ENCODE measurements around the gene AGO3. TPM values are rescaled to one million over a fixed set of nuclear protein-coding genes. Genes with fewer than 3 reads are reported as not detected.

AGO3 gene
- total and polyA plus RNA-seq, 4 donors: 3.0 to 19.5 (median 7.1) TPM

DNA sequence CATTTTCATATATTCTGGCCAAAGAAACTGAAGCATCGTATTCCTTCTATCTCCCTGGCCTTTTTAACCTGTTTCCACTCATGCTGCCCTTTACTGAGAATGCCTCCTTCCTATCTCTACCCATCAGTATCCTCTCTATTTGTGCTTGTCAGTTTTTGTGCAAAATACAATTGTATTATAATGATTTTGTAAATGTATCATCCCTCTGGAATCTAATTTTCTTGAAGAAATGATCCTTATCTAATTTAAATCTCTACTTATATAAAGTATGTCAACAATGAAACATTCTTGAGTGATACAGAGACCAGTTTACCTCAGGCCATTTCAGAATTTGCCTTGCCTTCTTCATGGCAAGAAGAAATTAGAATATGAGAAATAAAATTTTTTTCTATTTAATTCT lies 93.9 kb downstream of the AGO3 start:
- Histone ChIP-seq H3K4me3 (ENCODE audit: low read depth in 1 of 3, low read length in 3 of 3) (no peak overlapping the region), H3K9ac (ENCODE audit: low read depth in 1 of 2, low read length in 2 of 2) (no peak overlapping the region), H3K9me3 (ENCODE audit: control insufficient read depth in 4 of 4, low read length in 3 of 4) (no peaks in the 10 kb centered on the region), H3K36me3 (ENCODE audit: control insufficient read depth in 4 of 4, insufficient read depth in 3 of 4, low read depth in 1 of 4, low read length in 3 of 4) (peaks cover 0 to 18% (median 5%) of the 10 kb centered on the region in 4 donors), H3K27ac (ENCODE audit: low read depth in 1 of 2, low read length in 2 of 2) (no peak overlapping the region), H3K4me1 (ENCODE audit: control insufficient read depth in 4 of 4, insufficient read depth in 4 of 4, low read length in 3 of 4) (peaks cover 1 to 13% (median 5%) of the 10 kb centered on the region in 4 donors), H3K27me3 (ENCODE audit: control insufficient read depth in 4 of 4, insufficient read depth in 4 of 4, low read length in 3 of 4) (no peaks in the 10 kb centered on the region)
- no peak for DNase-seq (ENCODE audit: low spot score)
- no peak for TF ChIP-seq JUND (IDR thresholded peaks at IDR 0.05)
- no peak for TF ChIP-seq GABPA (IDR thresholded peaks at IDR 0.05 in 1 of 2, conservative IDR thresholded peaks at IDR 0.05 in 1 of 2)
- no peak for TF ChIP-seq FOXA2 (IDR thresholded peaks at IDR 0.05)
- TF ChIP-seq HNF4G (IDR thresholded peaks at IDR 0.05): no peak
- TF ChIP-seq NR2F2 (IDR thresholded peaks at IDR 0.05): no peak
- no peak for TF ChIP-seq EGR1 (IDR thresholded peaks at IDR 0.05; ENCODE audit: low read depth in 2 of 2)
- no peak for TF ChIP-seq TAF1 (conservative IDR thresholded peaks at IDR 0.05)
- no peak for TF ChIP-seq RXRA (IDR thresholded peaks at IDR 0.05)
- TF ChIP-seq HNF4A (conservative IDR thresholded peaks at IDR 0.05): no peak
- WGBS: 97% methylated on average over 1 of the region's 1 CpG

DNA sequence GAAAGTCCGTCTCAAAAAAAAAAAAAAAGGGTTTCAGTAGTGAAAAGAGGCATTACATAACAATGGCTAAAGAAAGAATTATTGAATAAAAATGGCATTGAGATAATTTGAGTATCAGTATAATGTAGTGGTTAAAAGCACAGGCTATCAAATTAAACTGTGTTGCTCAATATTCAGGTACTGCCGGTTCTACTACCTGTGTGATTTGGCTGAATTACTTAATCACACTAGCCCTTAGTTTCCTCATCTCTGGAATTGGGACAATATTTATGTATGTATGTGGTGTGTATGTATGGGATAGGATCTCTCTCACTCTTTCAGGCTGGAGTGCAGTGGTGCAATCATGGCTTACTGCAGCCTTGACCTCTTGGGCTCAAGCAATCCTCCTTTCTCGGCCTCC lies 96.9 kb downstream of the AGO3 start:
- WGBS: 82% methylated on average over 3 of the region's 3 CpGs
- no peaks in the 10 kb centered on the region for H3K9me3 ChIP-seq (ENCODE audit: control insufficient read depth in 4 of 4, low read length in 3 of 4)
- H3K9ac ChIP-seq (ENCODE audit: low read depth in 1 of 2, low read length in 2 of 2): no peak overlapping the region
- H3K4me3 ChIP-seq (ENCODE audit: low read depth in 1 of 3, low read length in 3 of 3): no peak overlapping the region
- no peaks in the 10 kb centered on the region for H3K27me3 ChIP-seq (ENCODE audit: control insufficient read depth in 4 of 4, insufficient read depth in 4 of 4, low read length in 3 of 4)
- peaks cover 0 to 15% (median 7%) of the 10 kb centered on the region in 4 donors for H3K36me3 ChIP-seq (ENCODE audit: control insufficient read depth in 4 of 4, insufficient read depth in 3 of 4, low read depth in 1 of 4, low read length in 3 of 4)
- no peak for DNase-seq (ENCODE audit: low spot score)
- H3K4me1 ChIP-seq (ENCODE audit: control insufficient read depth in 4 of 4, insufficient read depth in 4 of 4, low read length in 3 of 4): peaks cover 0 to 11% (median 5%) of the 10 kb centered on the region in 4 donors
- no peak for TF ChIP-seq TAF1 (conservative IDR thresholded peaks at IDR 0.05)
- no peak for TF ChIP-seq RXRA (IDR thresholded peaks at IDR 0.05)
- no peak for TF ChIP-seq YY1 (IDR thresholded peaks at IDR 0.05)
- no peak for TF ChIP-seq REST (IDR thresholded peaks at IDR 0.05)
- TF ChIP-seq NR2F2 (IDR thresholded peaks at IDR 0.05): no peak
- TF ChIP-seq EGR1 (IDR thresholded peaks at IDR 0.05; ENCODE audit: low read depth in 2 of 2): no peak
- TF ChIP-seq, protein P1, sequence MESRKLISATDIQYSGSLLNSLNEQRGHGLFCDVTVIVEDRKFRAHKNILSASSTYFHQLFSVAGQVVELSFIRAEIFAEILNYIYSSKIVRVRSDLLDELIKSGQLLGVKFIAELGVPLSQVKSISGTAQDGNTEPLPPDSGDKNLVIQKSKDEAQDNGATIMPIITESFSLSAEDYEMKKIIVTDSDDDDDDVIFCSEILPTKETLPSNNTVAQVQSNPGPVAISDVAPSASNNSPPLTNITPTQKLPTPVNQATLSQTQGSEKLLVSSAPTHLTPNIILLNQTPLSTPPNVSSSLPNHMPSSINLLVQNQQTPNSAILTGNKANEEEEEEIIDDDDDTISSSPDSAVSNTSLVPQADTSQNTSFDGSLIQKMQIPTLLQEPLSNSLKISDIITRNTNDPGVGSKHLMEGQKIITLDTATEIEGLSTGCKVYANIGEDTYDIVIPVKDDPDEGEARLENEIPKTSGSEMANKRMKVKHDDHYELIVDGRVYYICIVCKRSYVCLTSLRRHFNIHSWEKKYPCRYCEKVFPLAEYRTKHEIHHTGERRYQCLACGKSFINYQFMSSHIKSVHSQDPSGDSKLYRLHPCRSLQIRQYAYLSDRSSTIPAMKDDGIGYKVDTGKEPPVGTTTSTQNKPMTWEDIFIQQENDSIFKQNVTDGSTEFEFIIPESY (IDR thresholded peaks at IDR 0.05): no peak
- TF ChIP-seq, protein P2, sequence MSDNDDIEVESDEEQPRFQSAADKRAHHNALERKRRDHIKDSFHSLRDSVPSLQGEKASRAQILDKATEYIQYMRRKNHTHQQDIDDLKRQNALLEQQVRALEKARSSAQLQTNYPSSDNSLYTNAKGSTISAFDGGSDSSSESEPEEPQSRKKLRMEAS (IDR thresholded peaks at IDR 0.05): no peak
- TF ChIP-seq FOXA2 (IDR thresholded peaks at IDR 0.05): no peak
- no peak for TF ChIP-seq HNF4G (IDR thresholded peaks at IDR 0.05)
- no peak for TF ChIP-seq HNF4A (conservative IDR thresholded peaks at IDR 0.05)
- TF ChIP-seq, protein P3, sequence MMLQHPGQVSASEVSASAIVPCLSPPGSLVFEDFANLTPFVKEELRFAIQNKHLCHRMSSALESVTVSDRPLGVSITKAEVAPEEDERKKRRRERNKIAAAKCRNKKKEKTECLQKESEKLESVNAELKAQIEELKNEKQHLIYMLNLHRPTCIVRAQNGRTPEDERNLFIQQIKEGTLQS (IDR thresholded peaks at IDR 0.05): no peak
- no peak for TF ChIP-seq SP1 (IDR thresholded peaks at IDR 0.05)
- no peak for TF ChIP-seq JUND (IDR thresholded peaks at IDR 0.05)
- TF ChIP-seq CTCF (IDR thresholded peaks at IDR 0.05; ENCODE audit: low read depth, low read length, missing input control): no peak
- TF ChIP-seq RAD21 (IDR thresholded peaks at IDR 0.05): no peak
- TF ChIP-seq FOXA1 (IDR thresholded peaks at IDR 0.05): no peak
- no peak for TF ChIP-seq GABPA (IDR thresholded peaks at IDR 0.05 in 1 of 2, conservative IDR thresholded peaks at IDR 0.05 in 1 of 2)
- no peak overlapping the region for H3K27ac ChIP-seq (ENCODE audit: low read depth in 1 of 2, low read length in 2 of 2)

All from liver (tissue), 9 donors.